GM12891 (cell line): ENCODE data around the gene SIKE1.
A peak's percentile ranks its signal among the peaks of the same experiment; 100 is the strongest.
"Not testable (repeated sequence)": the region's sequence is repeated elsewhere in the genome, so short reads cannot be mapped to it uniquely, and the experiment has no call there.

Experiments
- DNase-seq: peaks from one replicate; pipeline ENCODE4 v3.0.0; 2011; ENCODE audit warnings: low spot score; ENCODE audit not compliant: insufficient read length
- FAIRE-seq: peaks from 2 replicates; lab custom pipeline; 2011; peaks lifted over from hg19 to GRCh38; lab: Jason Lieb, UNC
- PAX5 ChIP-seq: IDR thresholded peaks from 2 replicates; pipeline ENCODE4 v1.6.1; 2011; ENCODE audit warnings: low read length, moderate library complexity, mild to moderate bottlenecking; ENCODE audit not compliant: insufficient read depth, severe bottlenecking
- POLR2A ChIP-seq: IDR thresholded peaks from 2 replicates; pipeline ENCODE4 v1.6.1; 2011; ENCODE audit warnings: low read depth, low read length, control low read depth
- POLR2AphosphoS5 ChIP-seq: IDR thresholded peaks from 2 replicates; pipeline ENCODE4 v1.6.1; 2011; ENCODE audit warnings: low read depth, low read length, control low read depth
- POU2F2 ChIP-seq: IDR thresholded peaks from 2 replicates; pipeline ENCODE4 v1.6.1; 2011; ENCODE audit warnings: low read depth, mild to moderate bottlenecking, control low read depth, low read length, moderate library complexity
- SPI1 ChIP-seq: IDR thresholded peaks from 2 replicates; pipeline ENCODE4 v1.6.1; 2011; ENCODE audit warnings: low read depth, low read length, control low read depth
- TAF1 ChIP-seq: IDR thresholded peaks from 2 replicates; pipeline ENCODE4 v1.6.1; 2011; ENCODE audit warnings: low read depth, low read length, control low read depth

SIKE1 gene

GRCh38 chr1:114756009-114756892 is 24.2 kb downstream of the SIKE1 start:
- FAIRE-seq = peak; percentile 61
- no peak for DNase-seq
- TF ChIP-seq PAX5 (no peak), POU2F2 (no peak), TAF1 (no peak), POLR2AphosphoS5 (no peak), SPI1 (no peak), POLR2A (no peak)

GRCh38 chr1:114755006-114755931 is 25.2 kb downstream of the SIKE1 start:
- FAIRE-seq (no peak), DNase-seq (no peak)
- TF ChIP-seq POU2F2 (no peak), SPI1 (no peak), POLR2A (no peak), POLR2AphosphoS5 (no peak)

GRCh38 chr1:114753702-114754101 is 26.8 kb downstream of the SIKE1 start:
- not testable (repeated sequence) for FAIRE-seq

GRCh38 chr1:114753143-114753542 is 27.3 kb downstream of the SIKE1 start:
- DNase-seq (no peak), FAIRE-seq (no peak)
- TF ChIP-seq POU2F2 (no peak), POLR2AphosphoS5 (no peak), TAF1 (no peak), POLR2A (no peak), SPI1 (no peak), PAX5 (no peak)

More at GRCh38 chr1:114753702-114754101, 26.8 kb downstream of the SIKE1 start:
- not testable (repeated sequence) for DNase-seq

- FAIRE-seq (no peak), DNase-seq (no peak)
- no peak for TF ChIP-seq POLR2A
- TF ChIP-seq PAX5 = no peak
- TF ChIP-seq TAF1 = no peak
- TF ChIP-seq SPI1 = no peak
- no peak for TF ChIP-seq POLR2AphosphoS5
- no peak for TF ChIP-seq POU2F2
Observed at GRCh38 chr1:114750780-114751179, 29.7 kb downstream of the SIKE1 start.

GRCh38 chr1:114749835-114750234 is 30.6 kb downstream of the SIKE1 start:
- DNase-seq (no peak), FAIRE-seq (no peak)
- TF ChIP-seq POLR2AphosphoS5 (no peak), POLR2A (no peak)

- DNase-seq = no peak
- no peak for FAIRE-seq
- TF ChIP-seq SPI1 (peak; percentile 35; the same call in 1 of the 2 replicates), POLR2A (no peak)
Observed at GRCh38 chr1:114746450-114747121, 33.9 kb downstream of the SIKE1 start.

- FAIRE-seq = no peak
- DNase-seq = no peak
- TF ChIP-seq POU2F2 (no peak), POLR2A (no peak), POLR2AphosphoS5 (no peak), TAF1 (no peak), SPI1 (no peak), PAX5 (no peak)
Observed at GRCh38 chr1:114745291-114745690, 35.2 kb downstream of the SIKE1 start.

- FAIRE-seq = no peak
- TF ChIP-seq PAX5 (no peak), POU2F2 (no peak), SPI1 (no peak), POLR2A (no peak), TAF1 (no peak), POLR2AphosphoS5 (no peak)
- no peak for DNase-seq
Observed at GRCh38 chr1:114741963-114742746, 38.3 kb downstream of the SIKE1 start.
